NCI-H82 (cell line): Measurements from ENCODE around the gene COL4A6.

Experiments used
- DNase-seq: peaks from one replicate; lab custom pipeline; 2025; lab: John Stamatoyannopoulos, UW

COL4A6 gene

DNA sequence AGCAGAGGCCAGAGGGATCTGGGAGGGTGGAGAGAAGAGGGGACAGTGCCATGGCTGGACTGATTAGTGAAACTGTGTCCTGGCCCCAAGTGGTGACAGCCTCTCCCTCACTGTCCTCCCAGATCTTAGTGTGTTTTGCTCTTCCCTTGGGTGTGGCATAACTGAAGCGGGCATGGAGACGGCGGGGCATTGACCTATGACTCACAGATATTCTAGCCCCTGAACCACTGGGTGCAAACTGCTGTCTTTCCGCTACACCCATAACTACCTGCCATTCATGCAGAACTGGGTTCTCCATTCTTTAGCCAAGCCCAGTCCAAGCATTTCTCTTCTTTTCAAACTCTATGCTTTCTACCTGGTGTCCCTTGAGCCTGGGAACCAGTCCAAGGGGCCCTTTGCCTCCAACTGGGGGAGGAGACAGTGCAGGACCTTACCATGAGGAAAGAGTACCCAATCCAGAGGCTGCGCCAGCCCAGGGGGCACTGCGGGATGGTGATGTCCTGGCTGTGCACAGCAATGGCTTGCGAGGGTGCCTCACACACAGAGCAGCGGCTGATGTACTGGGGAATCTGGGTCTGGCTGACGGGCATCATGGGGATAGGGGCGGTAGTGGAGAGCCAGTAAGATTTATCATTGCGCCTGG, 279.1 kb downstream of the COL4A6 start:
- no peak for DNase-seq

DNA sequence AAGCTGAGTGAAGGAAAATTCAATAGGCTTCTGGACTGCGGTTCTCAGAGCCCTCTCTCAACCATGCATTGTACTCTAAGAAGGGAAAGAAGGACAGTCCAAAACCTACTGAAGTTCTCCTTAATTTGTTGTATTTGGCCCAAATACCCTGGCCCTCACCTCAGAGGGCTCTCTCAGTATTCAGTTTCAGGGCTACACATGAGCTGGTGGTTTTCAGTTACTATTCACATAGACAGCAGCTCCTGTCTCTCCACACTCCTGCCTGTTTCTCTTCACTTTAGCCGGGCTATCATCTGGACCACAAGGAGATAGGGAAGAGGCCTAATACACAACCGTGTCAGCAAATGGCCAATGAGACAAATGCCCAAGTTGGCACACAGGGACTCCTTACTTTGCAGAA, 280.6 kb downstream of the COL4A6 start:
- no peak for DNase-seq

- no peak for DNase-seq
These were observed 281.2 kb downstream of the COL4A6 start for GRCh38 chrX:108156934-108157466.

DNA sequence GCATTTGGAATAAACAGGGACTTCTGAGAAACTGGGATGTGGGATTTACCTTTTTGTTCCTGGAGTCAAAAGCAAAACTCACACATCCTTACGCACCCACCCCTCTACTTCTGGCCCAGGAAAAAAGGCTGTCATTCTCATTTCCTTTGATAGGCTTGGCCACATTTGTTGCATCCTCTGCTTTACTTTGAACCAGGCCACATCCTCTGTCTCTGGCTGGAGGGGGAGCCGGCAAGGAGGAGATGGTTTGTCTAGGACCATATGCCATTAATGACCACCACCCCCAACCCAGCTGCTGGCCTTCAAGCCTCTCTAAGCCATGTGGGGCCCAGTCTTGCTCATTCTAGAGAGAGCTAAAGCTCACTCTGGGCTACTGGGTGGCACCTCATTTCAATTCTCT, 282.1 kb downstream of the COL4A6 start:
- DNase-seq: no peak

- DNase-seq: no peak
These were observed 289.7 kb downstream of the COL4A6 start for GRCh38 chrX:108148524-108148923.

DNA sequence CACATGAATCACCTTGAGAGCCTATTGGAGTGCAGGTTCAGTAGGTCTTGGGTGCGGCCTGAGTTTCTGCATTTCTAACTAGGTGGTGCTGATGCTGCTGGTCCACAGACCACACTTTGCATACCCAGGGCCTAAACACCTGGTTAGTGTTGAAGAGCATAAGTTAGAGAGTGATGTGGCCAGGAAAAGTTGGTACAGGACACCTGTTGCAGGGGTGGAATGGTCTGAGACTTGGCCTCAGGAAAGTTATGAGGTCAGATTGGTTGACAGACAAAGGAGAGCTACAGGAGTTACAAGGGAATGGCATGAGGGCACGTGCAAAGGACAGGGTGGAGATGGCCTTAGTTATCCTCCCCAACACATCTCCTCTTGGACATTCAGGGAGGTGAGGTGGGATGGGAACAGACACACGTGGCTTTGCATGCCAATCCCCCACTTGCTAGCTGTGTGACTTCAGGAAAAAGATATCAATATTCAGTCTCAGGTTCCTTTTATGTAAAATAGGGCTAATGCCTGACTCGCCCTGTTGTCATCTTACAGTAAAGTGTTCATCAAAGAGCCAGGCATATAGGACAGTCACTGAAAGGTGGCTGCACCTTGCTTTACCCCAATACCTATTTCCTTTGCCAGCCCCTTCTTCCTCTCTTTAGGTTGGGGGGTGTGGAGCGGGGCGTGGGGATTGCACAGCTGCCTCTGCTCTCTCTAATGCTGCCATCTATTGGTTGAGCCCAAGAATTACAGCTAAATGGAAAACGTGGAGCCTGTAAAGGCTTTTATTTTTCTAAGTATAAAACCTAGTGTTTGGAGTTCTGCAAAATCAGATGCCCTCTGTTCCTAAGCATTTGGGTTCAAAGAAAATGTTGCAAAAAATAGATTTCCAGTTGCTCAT, 299.2 kb downstream of the COL4A6 start:
- DNase-seq: peak; percentile 4

GRCh38 chrX:108134724-108135123, 303.5 kb downstream of the COL4A6 start:
- peak; percentile 0 for DNase-seq

DNA sequence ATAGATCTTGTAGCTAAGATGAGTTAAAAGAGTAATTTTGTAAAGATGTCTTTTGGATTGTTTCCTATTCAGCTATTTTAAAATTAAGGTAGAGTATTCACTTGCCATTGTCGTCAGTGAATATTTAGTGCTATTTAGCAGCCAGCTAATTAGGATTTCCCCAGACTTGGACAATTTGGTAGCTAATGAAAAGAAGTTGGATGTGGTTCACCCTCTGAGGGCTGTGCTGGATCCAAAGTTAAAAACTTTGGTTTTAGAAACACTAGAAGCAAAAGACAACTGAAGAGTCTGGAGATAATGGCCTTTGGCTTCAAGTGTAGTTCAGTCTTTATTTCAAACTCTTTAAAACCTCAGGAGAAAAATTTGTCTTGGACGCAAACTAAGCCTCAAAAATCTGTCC, 305.3 kb downstream of the COL4A6 start:
- no peak for DNase-seq

GRCh38 chrX:108132034-108132433, 306.2 kb downstream of the COL4A6 start:
- no peak for DNase-seq

- DNase-seq: no peak
These were observed 306.8 kb downstream of the COL4A6 start for GRCh38 chrX:108131471-108131870.

GRCh38 chrX:108130889-108131288, 307.3 kb downstream of the COL4A6 start:
- DNase-seq: no peak

DNA sequence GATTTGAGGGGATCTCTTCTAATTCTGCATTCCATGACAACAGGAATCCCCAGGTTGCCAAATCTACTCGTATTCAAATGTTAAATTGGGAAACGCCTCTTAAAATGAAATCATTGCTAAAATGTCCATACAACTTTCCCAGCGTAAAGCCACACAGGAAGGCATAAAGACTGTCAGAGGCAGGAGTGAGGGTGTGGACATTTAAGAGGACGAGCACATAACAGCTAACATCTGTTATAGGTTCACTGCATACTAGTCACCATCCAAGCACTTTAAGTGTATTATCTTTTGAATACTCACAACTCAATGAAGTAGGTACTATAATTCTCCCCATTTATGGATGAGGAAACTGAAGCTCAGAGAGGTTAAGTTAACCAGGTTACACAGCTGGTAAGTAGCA, 311.1 kb downstream of the COL4A6 start:
- DNase-seq: no peak

DNA sequence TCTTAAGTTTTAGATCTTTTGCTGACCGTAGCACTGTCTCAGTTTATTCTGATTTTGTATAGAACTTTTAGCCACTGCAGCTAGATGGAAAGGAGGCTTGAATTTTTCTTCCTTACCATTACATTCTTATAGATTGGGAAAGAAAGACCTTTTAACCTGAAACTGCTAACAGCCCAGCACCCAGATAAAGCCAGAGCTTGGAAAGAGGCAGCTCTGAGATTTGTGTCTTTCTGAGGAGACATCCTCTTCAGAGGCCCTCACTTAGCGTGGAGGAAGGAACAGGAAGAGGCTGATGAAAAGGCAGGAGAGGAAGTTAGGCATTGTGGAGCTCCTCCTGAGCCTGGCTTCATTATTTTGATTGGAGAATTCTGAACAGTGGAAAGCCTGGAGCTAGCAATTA, 311.6 kb downstream of the COL4A6 start:
- no peak for DNase-seq

DNA sequence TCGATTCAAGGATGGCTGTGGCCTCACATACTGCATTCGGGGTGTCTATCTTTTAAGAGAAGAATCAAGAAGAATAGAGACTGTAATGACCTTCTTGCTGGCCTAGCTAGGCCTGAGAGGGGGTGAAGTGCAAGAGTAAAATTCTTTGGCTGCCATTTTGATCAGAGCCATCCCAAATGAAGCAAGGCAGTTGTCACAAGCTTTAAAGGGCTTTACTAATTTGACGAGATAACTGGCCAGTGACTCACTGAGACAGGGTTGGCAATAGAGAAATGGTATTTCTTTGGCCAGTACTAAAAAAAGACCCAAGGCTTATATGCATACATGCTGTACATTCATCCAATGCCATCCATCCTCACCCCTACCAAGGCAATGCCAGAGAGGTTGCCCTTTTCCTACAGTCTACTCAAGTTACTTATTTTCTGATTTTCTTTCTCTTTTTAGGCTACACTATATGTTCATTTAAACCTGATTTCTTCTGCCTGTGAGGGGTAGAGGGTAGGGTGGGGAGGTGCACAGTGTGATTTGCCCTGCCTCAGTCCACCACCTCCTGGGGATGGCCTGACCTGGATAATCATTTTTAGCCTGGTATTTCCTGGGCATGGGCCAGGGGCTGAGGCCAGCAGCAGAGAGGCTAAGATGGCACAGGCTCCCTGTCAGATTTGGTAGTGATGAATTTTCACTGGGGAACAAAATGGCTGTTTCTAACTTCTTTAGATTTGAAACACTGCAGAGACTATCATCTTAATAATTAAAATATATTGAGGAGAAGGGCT, 314.4 kb downstream of the COL4A6 start:
- no peak for DNase-seq

GRCh38 chrX:108122748-108123147, 315.5 kb downstream of the COL4A6 start:
- DNase-seq: no peak

GRCh38 chrX:108121291-108121690, 316.9 kb downstream of the COL4A6 start:
- no peak for DNase-seq

GRCh38 chrX:108117988-108118387, 320.2 kb downstream of the COL4A6 start:
- DNase-seq: no peak

GRCh38 chrX:108114541-108114940, 323.7 kb downstream of the COL4A6 start:
- DNase-seq: no peak
